Astrocyte (in vitro differentiated cells and primary cell): ENCODE results near the gene FOXO6.

Experiments used
- EZH2 ChIP-seq: IDR thresholded peaks from 2 replicates; pipeline ENCODE4 v1.6.1; 2012; ENCODE audit warnings: mild to moderate bottlenecking, low read length, inconsistent platforms; ENCODE audit not compliant: insufficient read depth
- TF ChIP-seq, protein P1 (sequence below): IDR thresholded peaks from 2 replicates; pipeline ENCODE4 v1.5.1; 2011; ENCODE audit warnings: low read depth, mild to moderate bottlenecking, inconsistent platforms, low read length, moderate library complexity; ENCODE audit not compliant: insufficient read depth

DNA sequence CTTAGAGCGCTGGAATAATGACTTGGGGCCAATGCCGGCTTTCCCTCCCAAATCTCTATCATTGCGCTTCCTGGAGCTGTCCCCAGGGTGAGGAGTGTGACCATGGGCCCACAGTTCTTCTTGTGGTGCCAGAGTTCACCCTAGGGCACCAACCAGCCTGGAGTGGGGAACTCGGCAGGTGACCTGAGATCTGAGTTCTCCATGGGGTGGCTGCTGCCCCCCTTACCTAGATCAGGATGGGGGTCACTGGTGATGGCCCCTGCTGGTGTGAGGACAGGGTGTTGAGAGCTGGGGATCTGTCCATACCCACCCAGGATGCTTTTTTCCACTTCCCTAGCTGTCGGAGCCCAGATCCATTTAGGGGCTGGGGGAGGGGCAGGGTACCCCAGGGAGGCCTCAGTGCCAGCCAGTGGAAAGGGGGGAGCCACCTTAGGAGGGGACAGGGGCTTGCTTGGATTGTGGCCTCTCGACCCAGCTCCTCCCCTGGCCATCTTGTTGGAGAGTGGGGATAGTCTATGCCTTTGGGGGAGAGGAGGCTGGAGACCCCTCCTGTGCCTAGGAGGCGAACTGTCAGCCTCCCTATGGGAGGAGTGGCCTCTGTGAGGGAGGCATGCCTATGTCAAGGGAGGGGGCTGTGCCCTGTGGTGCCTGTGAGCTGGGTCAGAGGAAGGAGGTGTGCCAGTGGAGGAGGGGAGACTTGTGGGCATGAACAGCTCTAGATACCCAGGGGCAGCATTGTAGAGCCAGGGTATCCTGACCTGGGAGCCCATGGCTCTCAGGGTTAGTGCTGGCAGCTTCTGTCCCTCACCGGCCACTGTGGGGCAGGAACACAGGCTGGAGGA lies 1.7 kb downstream of the FOXO6 start:
- TF ChIP-seq, protein P1, sequence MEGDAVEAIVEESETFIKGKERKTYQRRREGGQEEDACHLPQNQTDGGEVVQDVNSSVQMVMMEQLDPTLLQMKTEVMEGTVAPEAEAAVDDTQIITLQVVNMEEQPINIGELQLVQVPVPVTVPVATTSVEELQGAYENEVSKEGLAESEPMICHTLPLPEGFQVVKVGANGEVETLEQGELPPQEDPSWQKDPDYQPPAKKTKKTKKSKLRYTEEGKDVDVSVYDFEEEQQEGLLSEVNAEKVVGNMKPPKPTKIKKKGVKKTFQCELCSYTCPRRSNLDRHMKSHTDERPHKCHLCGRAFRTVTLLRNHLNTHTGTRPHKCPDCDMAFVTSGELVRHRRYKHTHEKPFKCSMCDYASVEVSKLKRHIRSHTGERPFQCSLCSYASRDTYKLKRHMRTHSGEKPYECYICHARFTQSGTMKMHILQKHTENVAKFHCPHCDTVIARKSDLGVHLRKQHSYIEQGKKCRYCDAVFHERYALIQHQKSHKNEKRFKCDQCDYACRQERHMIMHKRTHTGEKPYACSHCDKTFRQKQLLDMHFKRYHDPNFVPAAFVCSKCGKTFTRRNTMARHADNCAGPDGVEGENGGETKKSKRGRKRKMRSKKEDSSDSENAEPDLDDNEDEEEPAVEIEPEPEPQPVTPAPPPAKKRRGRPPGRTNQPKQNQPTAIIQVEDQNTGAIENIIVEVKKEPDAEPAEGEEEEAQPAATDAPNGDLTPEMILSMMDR: no peak
- TF ChIP-seq EZH2: no peak
